Measurements from ENCODE around the gene CECR2. TPM values are rescaled to one million over a fixed set of nuclear protein-coding genes. Genes with fewer than 3 reads are reported as not detected.

The CECR2 gene
- total and polyA plus RNA-seq, 5 donors from 2014 or later = not detected

GRCh38 chr22:17443405-17444203, 74.3 kb downstream of the CECR2 start:
- H3K27me3 Mint-ChIP-seq = peaks cover 22% of the 10 kb centered on the region
- H3K27ac Mint-ChIP-seq = no peak overlapping the region
- ATAC-seq (ENCODE audit: low read depth in 2 of 2) (no peak), DNase-seq (no peak)
- H3K4me1 Mint-ChIP-seq = no peaks in the 10 kb centered on the region
- no peaks in the 10 kb centered on the region for H3K36me3 Mint-ChIP-seq
- Histone ChIP-seq H3K27ac (ENCODE audit: insufficient read depth, low read length, poor library complexity, severe bottlenecking) (no peak overlapping the region), H3K9me3 (ENCODE audit: control insufficient read depth in 2 of 2, low read length in 2 of 2) (no peaks in the 10 kb centered on the region), H3K4me3 (ENCODE audit: low read depth, low read length) (no peak overlapping the region), H3K27me3 (ENCODE audit: control insufficient read depth, insufficient read depth, low read length) (no peaks in the 10 kb centered on the region), H3K4me1 (ENCODE audit: control insufficient read depth, insufficient read depth, low read length, poor library complexity, severe bottlenecking) (no peaks in the 10 kb centered on the region), H3K36me3 (ENCODE audit: control insufficient read depth, insufficient read depth, low read length) (no peaks in the 10 kb centered on the region)
- no peaks in the 10 kb centered on the region for H3K9me3 Mint-ChIP-seq
- H3K4me3 Mint-ChIP-seq = no peak overlapping the region

GRCh38 chr22:17444204-17444504, 74.9 kb downstream of the CECR2 start:
- no peak overlapping the region for H3K4me3 Mint-ChIP-seq
- Histone ChIP-seq H3K4me3 (ENCODE audit: low read depth, low read length) (no peak overlapping the region), H3K9me3 (ENCODE audit: control insufficient read depth in 2 of 2, low read length in 2 of 2) (no peaks in the 10 kb centered on the region), H3K4me1 (ENCODE audit: control insufficient read depth, insufficient read depth, low read length, poor library complexity, severe bottlenecking) (no peaks in the 10 kb centered on the region), H3K27me3 (ENCODE audit: control insufficient read depth, insufficient read depth, low read length) (no peaks in the 10 kb centered on the region), H3K36me3 (ENCODE audit: control insufficient read depth, insufficient read depth, low read length) (no peaks in the 10 kb centered on the region), H3K27ac (ENCODE audit: insufficient read depth, low read length, poor library complexity, severe bottlenecking) (no peak overlapping the region)
- no peaks in the 10 kb centered on the region for H3K9me3 Mint-ChIP-seq
- H3K27ac Mint-ChIP-seq = no peak overlapping the region
- H3K36me3 Mint-ChIP-seq = no peaks in the 10 kb centered on the region
- no peak for ATAC-seq (ENCODE audit: low read depth in 2 of 2)
- peaks cover 22% of the 10 kb centered on the region for H3K27me3 Mint-ChIP-seq
- DNase-seq = no peak
- no peaks in the 10 kb centered on the region for H3K4me1 Mint-ChIP-seq

- H3K4me3 ChIP-seq (ENCODE audit: low read depth, low read length) = no peak overlapping the region
- no peaks in the 10 kb centered on the region for H3K36me3 ChIP-seq (ENCODE audit: control insufficient read depth, insufficient read depth, low read length)
- Mint-ChIP-seq H3K27ac (no peak overlapping the region), H3K9me3 (peaks cover 0 to 2% (median 0%) of the 10 kb centered on the region in 7 donors), H3K4me1 (no peaks in the 10 kb centered on the region), H3K4me3 (no peak overlapping the region), H3K36me3 (no peaks in the 10 kb centered on the region), H3K27me3 (peaks cover 18% of the 10 kb centered on the region)
- H3K4me1 ChIP-seq (ENCODE audit: control insufficient read depth, insufficient read depth, low read length, poor library complexity, severe bottlenecking) = no peaks in the 10 kb centered on the region
- no peaks in the 10 kb centered on the region for H3K9me3 ChIP-seq (ENCODE audit: control insufficient read depth in 2 of 2, low read length in 2 of 2)
- ATAC-seq (ENCODE audit: low read depth in 2 of 2) (no peak), DNase-seq (no peak)
- no peak overlapping the region for H3K27ac ChIP-seq (ENCODE audit: insufficient read depth, low read length, poor library complexity, severe bottlenecking)
- no peaks in the 10 kb centered on the region for H3K27me3 ChIP-seq (ENCODE audit: control insufficient read depth, insufficient read depth, low read length)
Measured at GRCh38 chr22:17446698-17447097, 77.4 kb downstream of the CECR2 start.

DNA sequence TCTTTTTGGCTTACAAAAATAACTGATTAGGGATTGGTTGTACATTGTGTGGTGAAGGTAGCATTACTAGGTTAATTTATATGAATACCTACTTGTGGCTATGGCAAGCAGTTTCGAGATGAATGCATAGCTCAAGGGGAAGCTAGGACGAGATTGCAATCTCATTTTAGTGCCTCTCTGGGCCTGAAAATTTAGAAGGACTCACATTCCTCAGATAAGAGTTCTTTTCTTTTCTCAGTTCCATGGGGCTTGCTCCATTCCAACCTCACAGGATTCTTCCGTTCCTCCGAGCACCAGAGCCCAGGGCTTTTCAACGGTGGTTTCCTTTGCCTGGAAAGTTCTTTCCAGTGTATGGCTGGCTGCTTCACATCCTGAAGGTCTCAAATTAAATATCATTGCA, 82.1 kb downstream of the CECR2 start:
- H3K27ac Mint-ChIP-seq = no peak overlapping the region

GRCh38 chr22:17460895-17461294, 91.6 kb downstream of the CECR2 start:
- no peak overlapping the region for H3K4me3 ChIP-seq (ENCODE audit: low read depth, low read length)
- no peaks in the 10 kb centered on the region for H3K36me3 ChIP-seq (ENCODE audit: control insufficient read depth, insufficient read depth, low read length)
- no peaks in the 10 kb centered on the region for H3K9me3 ChIP-seq (ENCODE audit: control insufficient read depth in 2 of 2, low read length in 2 of 2)
- Mint-ChIP-seq H3K4me3 (no peak overlapping the region), H3K27ac (no peak overlapping the region), H3K4me1 (no peaks in the 10 kb centered on the region), H3K9me3 (no peaks in the 10 kb centered on the region), H3K27me3 (peaks cover 25% of the 10 kb centered on the region), H3K36me3 (no peaks in the 10 kb centered on the region)
- H3K4me1 ChIP-seq (ENCODE audit: control insufficient read depth, insufficient read depth, low read length, poor library complexity, severe bottlenecking) = no peaks in the 10 kb centered on the region
- DNase-seq (no peak), ATAC-seq (ENCODE audit: low read depth in 2 of 2) (no peak)
- no peak overlapping the region for H3K27ac ChIP-seq (ENCODE audit: insufficient read depth, low read length, poor library complexity, severe bottlenecking)
- no peaks in the 10 kb centered on the region for H3K27me3 ChIP-seq (ENCODE audit: control insufficient read depth, insufficient read depth, low read length)

More for the DNA sequence above, 82.1 kb downstream of the CECR2 start:
- no peaks in the 10 kb centered on the region for H3K9me3 ChIP-seq (ENCODE audit: control insufficient read depth in 2 of 2, low read length in 2 of 2)
- Mint-ChIP-seq H3K9me3 (peaks cover 0 to 2% (median 0%) of the 10 kb centered on the region in 7 donors), H3K36me3 (no peaks in the 10 kb centered on the region), H3K4me1 (no peaks in the 10 kb centered on the region), H3K27me3 (peaks cover 9% of the 10 kb centered on the region), H3K4me3 (no peak overlapping the region)
- H3K4me3 ChIP-seq (ENCODE audit: low read depth, low read length) = no peak overlapping the region
- no peaks in the 10 kb centered on the region for H3K36me3 ChIP-seq (ENCODE audit: control insufficient read depth, insufficient read depth, low read length)
- no peak overlapping the region for H3K27ac ChIP-seq (ENCODE audit: insufficient read depth, low read length, poor library complexity, severe bottlenecking)
- H3K27me3 ChIP-seq (ENCODE audit: control insufficient read depth, insufficient read depth, low read length) = no peaks in the 10 kb centered on the region
- no peaks in the 10 kb centered on the region for H3K4me1 ChIP-seq (ENCODE audit: control insufficient read depth, insufficient read depth, low read length, poor library complexity, severe bottlenecking)
- DNase-seq (no peak), ATAC-seq (ENCODE audit: low read depth in 2 of 2) (no peak)

- no peaks in the 10 kb centered on the region for H3K9me3 ChIP-seq (ENCODE audit: control insufficient read depth in 2 of 2, low read length in 2 of 2)
- DNase-seq (no peak), ATAC-seq (ENCODE audit: low read depth in 2 of 2) (no peak)
- H3K4me1 ChIP-seq (ENCODE audit: control insufficient read depth, insufficient read depth, low read length, poor library complexity, severe bottlenecking) = no peaks in the 10 kb centered on the region
- no peaks in the 10 kb centered on the region for H3K4me1 Mint-ChIP-seq
- no peak overlapping the region for H3K27ac Mint-ChIP-seq
- no peaks in the 10 kb centered on the region for H3K27me3 ChIP-seq (ENCODE audit: control insufficient read depth, insufficient read depth, low read length)
- H3K4me3 ChIP-seq (ENCODE audit: low read depth, low read length) = no peak overlapping the region
- peaks cover 20% of the 10 kb centered on the region for H3K27me3 Mint-ChIP-seq
- H3K4me3 Mint-ChIP-seq = no peak overlapping the region
- no peak overlapping the region for H3K27ac ChIP-seq (ENCODE audit: insufficient read depth, low read length, poor library complexity, severe bottlenecking)
- no peaks in the 10 kb centered on the region for H3K9me3 Mint-ChIP-seq
- H3K36me3 Mint-ChIP-seq = no peaks in the 10 kb centered on the region
- H3K36me3 ChIP-seq (ENCODE audit: control insufficient read depth, insufficient read depth, low read length) = no peaks in the 10 kb centered on the region
Measured at GRCh38 chr22:17470880-17471500, 101.7 kb downstream of the CECR2 start.

DNA sequence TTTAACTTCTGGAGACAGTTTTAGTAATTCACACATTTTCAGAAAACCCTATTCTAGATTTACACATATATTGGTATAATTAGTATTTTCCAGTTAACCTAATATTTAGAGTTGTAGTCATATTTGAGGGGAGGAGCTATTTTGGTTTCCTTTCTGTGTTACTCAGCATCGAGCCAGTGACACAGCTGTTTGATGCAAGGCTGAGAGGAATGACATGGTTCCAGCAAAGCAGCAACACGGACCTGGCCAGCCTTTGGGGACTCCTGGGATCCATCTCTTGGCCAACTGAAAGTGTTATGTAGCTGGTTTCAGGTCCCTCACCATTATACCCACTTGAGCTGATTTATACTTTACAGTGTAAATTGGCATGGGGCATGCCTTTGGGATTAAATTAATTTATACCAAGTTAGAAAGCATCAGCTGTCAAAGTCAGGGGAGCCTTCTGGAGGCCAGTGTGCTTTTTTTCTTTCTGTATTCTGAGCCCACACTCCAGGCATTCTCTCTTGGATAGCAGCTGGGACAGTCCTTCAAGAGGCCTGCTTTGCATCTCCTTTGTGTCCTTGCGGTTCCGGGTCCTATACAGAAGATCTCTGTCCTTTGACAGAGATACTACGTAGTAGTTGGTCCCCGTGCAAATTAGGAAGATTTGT, 102.8 kb downstream of the CECR2 start:
- Mint-ChIP-seq H3K27me3 (peaks cover 22% of the 10 kb centered on the region), H3K36me3 (no peaks in the 10 kb centered on the region), H3K27ac (no peak overlapping the region), H3K9me3 (no peaks in the 10 kb centered on the region), H3K4me3 (no peak overlapping the region), H3K4me1 (no peaks in the 10 kb centered on the region)
- H3K9me3 ChIP-seq (ENCODE audit: control insufficient read depth in 2 of 2, low read length in 2 of 2) = no peaks in the 10 kb centered on the region
- H3K27ac ChIP-seq (ENCODE audit: insufficient read depth, low read length, poor library complexity, severe bottlenecking) = no peak overlapping the region
- no peaks in the 10 kb centered on the region for H3K27me3 ChIP-seq (ENCODE audit: control insufficient read depth, insufficient read depth, low read length)
- ATAC-seq (ENCODE audit: low read depth in 2 of 2) (no peak), DNase-seq (no peak)
- no peaks in the 10 kb centered on the region for H3K36me3 ChIP-seq (ENCODE audit: control insufficient read depth, insufficient read depth, low read length)
- H3K4me3 ChIP-seq (ENCODE audit: low read depth, low read length) = no peak overlapping the region
- H3K4me1 ChIP-seq (ENCODE audit: control insufficient read depth, insufficient read depth, low read length, poor library complexity, severe bottlenecking) = no peaks in the 10 kb centered on the region
